Glutamatergic neuron (in vitro differentiated cells): ENCODE measurements around the gene NPAS2. TPM values are rescaled to one million over a fixed set of nuclear protein-coding genes. Genes with fewer than 3 reads are reported as not detected.

Source experiments
- DNase-seq: peaks from one replicate; pipeline ENCODE4 v3.0.0; 2022
- H3K27ac Mint-ChIP-seq: one replicate; pipeline ENCODE4 v1.8.0; 2020; ENCODE audit warnings: mild to moderate bottlenecking, mixed read lengths, inconsistent platforms; ENCODE audit not compliant: unreplicated experiment
- H3K27me3 Mint-ChIP-seq: one replicate; pipeline ENCODE4 v1.8.0; 2020; ENCODE audit warnings: mild to moderate bottlenecking, moderate library complexity, mixed read lengths, inconsistent platforms; ENCODE audit not compliant: unreplicated experiment
- H3K36me3 Mint-ChIP-seq: one replicate; pipeline ENCODE4 v1.8.0; 2020; ENCODE audit warnings: mild to moderate bottlenecking, mixed read lengths, inconsistent platforms; ENCODE audit not compliant: unreplicated experiment
- H3K4me1 Mint-ChIP-seq: one replicate; pipeline ENCODE4 v1.8.0; 2020; ENCODE audit warnings: mild to moderate bottlenecking, low read depth, mixed read lengths, inconsistent platforms; ENCODE audit not compliant: unreplicated experiment
- H3K4me3 Mint-ChIP-seq: one replicate; pipeline ENCODE4 v1.8.0; 2020; ENCODE audit warnings: mild to moderate bottlenecking, mixed read lengths, inconsistent platforms; ENCODE audit not compliant: unreplicated experiment
- H3K9me3 Mint-ChIP-seq: one replicate; pipeline ENCODE4 v1.8.0; 2020; ENCODE audit warnings: mild to moderate bottlenecking, moderate library complexity, mixed read lengths, inconsistent platforms; ENCODE audit not compliant: unreplicated experiment
- CTCF ChIP-seq: fragments of 200-600 bp; sonication (generic); IDR thresholded peaks from one replicate; pipeline ENCODE4 v1.5.0; 2021; ENCODE audit not compliant: partially characterized antibody, unreplicated experiment
- total RNA-seq: library from RNA; stranded (reverse); fragmentation: NEBNext Ultra II Directional; extraction: Animal tissue kit (Norgen Biotek cat#: 25700); gene quantifications from one replicate; pipeline ENCODE4 v1.2.1, GENCODE V29; 2021; ENCODE audit not compliant: unreplicated experiment

The NPAS2 gene
- total RNA-seq, 1 donor from 2014 or later: 0.54 TPM

DNA sequence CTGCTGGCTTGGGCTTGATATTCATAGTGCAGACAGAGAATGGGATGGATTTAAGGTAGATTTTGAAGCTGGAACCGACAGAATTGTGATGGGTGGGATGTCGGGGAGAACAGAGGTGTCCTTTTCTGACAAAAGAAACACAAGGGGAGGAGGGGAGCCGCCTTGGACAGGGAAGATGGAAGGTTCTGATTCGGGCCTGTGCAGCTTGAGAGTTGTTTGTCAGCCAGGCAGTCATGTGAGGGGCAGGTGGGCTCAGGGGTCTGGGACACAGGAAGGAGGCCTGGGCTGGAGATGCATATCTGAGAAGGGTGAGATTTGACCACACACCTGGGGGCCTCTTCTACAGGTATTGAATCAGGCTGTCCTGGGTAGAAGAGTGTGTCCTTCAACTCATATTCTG is 41.4 kb downstream of the NPAS2 start:
- H3K4me1 Mint-ChIP-seq: no peaks in the 10 kb centered on the region
- no peak overlapping the region for H3K27ac Mint-ChIP-seq
- no peak overlapping the region for H3K4me3 Mint-ChIP-seq
- peaks cover 2% of the 10 kb centered on the region for H3K27me3 Mint-ChIP-seq
- no peak for TF ChIP-seq CTCF
- no peak for DNase-seq
- H3K36me3 Mint-ChIP-seq: no peaks in the 10 kb centered on the region
- no peaks in the 10 kb centered on the region for H3K9me3 Mint-ChIP-seq

GRCh38 chr2:100862081-100862480 is 42.1 kb downstream of the NPAS2 start:
- H3K27ac Mint-ChIP-seq: no peak overlapping the region
- H3K9me3 Mint-ChIP-seq: no peaks in the 10 kb centered on the region
- H3K27me3 Mint-ChIP-seq: peaks cover 2% of the 10 kb centered on the region
- no peak for DNase-seq
- H3K4me1 Mint-ChIP-seq: no peaks in the 10 kb centered on the region
- no peak for TF ChIP-seq CTCF
- no peaks in the 10 kb centered on the region for H3K36me3 Mint-ChIP-seq
- no peak overlapping the region for H3K4me3 Mint-ChIP-seq

DNA sequence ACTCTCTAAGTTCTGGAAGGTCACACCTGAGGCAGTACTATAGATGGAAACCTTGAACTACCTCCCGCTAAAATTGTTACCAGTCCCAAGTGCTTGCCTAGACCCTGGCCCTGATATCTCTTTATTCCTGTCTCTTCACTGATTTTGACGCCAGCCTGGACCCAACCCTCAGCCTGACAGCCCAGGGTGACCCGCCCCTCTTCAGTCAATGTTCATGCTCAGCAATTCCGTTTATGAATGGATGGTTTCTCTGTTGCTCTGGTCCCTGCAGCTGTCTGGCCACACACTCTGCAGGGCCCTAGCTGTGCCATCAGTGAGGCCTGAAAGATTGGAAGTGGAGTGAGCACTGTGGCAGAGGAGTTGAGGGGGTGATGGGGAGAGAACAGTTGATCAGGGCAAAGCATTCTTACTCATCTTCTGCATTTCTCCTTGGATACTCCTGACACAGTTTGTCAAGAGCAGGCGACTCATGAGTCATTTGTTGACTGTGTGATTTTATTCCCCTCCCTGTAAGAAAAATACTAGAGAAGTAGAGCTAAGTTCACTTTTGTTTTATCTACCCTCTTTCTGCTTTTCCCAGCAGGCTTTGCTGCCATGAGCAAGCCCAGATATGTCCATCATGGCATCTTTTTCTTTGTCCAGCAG is 46.0 kb downstream of the NPAS2 start:
- peaks cover 13% of the 10 kb centered on the region for H3K36me3 Mint-ChIP-seq

GRCh38 chr2:100868083-100868482 is 48.1 kb downstream of the NPAS2 start:
- DNase-seq: no peak

More for the DNA sequence above, 46.0 kb downstream of the NPAS2 start:
- Mint-ChIP-seq H3K27me3 (peaks cover 6% of the 10 kb centered on the region), H3K4me3 (no peak overlapping the region), H3K4me1 (no peaks in the 10 kb centered on the region), H3K9me3 (peaks cover 2% of the 10 kb centered on the region), H3K27ac (no peak overlapping the region)
- DNase-seq: no peak
- TF ChIP-seq CTCF: no peak

DNA sequence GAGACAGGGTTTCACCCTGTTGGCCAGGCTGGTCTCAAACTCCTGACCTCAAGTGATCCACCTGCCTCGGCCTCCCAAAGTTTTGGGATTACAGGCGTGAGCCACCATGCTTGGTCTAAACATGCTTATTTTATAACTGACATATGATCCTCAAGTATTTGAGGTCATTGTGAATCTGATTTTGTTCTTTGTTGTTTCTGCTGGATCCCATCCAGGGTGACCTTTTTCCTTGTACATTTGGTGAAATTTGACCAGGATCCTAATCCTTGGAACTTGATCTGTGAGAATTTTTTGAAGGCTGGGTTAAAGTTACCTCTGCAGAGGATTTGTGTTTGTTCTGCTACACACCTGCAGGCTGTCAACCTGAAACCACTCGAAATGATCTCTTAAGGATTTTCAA is 49.2 kb downstream of the NPAS2 start:
- Mint-ChIP-seq H3K27ac (no peak overlapping the region), H3K4me1 (no peaks in the 10 kb centered on the region), H3K9me3 (peaks cover 2% of the 10 kb centered on the region), H3K4me3 (no peak overlapping the region), H3K27me3 (peaks cover 4% of the 10 kb centered on the region), H3K36me3 (peaks cover 13% of the 10 kb centered on the region)
- DNase-seq: no peak
- TF ChIP-seq CTCF: no peak

More at GRCh38 chr2:100868083-100868482, 48.1 kb downstream of the NPAS2 start:
- TF ChIP-seq CTCF: no peak
- Mint-ChIP-seq H3K4me1 (no peaks in the 10 kb centered on the region), H3K36me3 (peaks cover 13% of the 10 kb centered on the region), H3K4me3 (no peak overlapping the region), H3K27ac (no peak overlapping the region), H3K9me3 (peaks cover 2% of the 10 kb centered on the region), H3K27me3 (peaks cover 4% of the 10 kb centered on the region)
